Activated naive CD4-positive, alpha-beta T cell treated with Interleukin-2 at 50 U/mL for 16 hours (primary cell): ENCODE data around the gene MFSD6L.
"Not testable (repeated sequence)": the region's sequence is repeated elsewhere in the genome, so short reads cannot be mapped to it uniquely, and the experiment has no call there.

ENCODE experiments used
- DNase-seq: peaks from one replicate; pipeline ENCODE4 v3.0.0-alpha.2; 2020

The MFSD6L gene

DNA sequence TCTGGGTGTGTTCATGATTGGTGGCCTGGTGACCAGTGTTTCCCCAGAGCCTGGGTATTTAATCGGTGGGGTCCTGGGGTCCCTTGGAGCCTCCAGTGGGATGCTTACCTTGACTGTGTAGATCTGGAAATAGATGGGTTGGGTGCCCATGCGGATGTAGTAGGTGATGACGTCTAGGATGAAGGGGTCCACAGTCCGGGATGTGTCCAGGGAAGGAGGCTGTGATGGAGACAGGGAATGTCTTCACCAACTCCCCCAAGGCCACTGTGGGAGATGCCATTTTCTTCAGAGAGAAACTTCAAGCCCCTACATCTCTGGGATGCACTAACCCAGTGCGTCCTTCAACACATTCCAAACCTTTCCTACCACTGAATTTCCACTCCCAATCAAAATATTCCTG lies 24.1 kb upstream of the MFSD6L start:
- no peak for DNase-seq

DNA sequence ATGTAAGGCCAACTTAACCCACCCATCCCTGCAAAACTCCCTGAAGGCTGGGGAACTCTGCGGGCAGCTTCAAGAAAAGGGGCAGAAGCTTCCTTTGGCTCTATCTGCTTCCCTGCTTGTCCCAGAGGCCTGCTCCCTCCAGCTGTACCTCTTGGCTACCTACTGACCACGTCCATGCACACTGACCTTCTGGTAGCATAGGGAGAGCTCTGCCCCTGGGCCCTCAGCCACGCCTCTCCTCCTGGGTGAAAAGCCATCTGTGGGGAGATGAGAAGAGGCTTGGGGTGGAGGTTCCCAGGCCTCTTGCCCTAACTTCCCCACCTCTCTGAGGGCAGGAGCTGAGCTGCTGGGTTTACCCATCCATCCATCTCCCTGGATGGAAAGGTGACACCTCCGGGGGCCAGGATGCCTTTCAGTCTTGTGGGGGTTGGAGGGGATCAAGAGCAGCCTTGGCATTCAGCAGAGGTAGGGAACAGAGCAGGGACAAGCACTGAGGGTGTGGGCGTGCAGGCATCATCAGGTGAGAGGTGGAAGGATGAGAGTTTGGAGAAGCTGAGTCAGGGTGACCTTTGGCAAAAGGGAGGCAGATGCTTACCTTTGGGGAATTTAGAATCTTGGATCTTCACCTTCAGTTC lies 23.4 kb upstream of the MFSD6L start:
- DNase-seq: no peak

DNA sequence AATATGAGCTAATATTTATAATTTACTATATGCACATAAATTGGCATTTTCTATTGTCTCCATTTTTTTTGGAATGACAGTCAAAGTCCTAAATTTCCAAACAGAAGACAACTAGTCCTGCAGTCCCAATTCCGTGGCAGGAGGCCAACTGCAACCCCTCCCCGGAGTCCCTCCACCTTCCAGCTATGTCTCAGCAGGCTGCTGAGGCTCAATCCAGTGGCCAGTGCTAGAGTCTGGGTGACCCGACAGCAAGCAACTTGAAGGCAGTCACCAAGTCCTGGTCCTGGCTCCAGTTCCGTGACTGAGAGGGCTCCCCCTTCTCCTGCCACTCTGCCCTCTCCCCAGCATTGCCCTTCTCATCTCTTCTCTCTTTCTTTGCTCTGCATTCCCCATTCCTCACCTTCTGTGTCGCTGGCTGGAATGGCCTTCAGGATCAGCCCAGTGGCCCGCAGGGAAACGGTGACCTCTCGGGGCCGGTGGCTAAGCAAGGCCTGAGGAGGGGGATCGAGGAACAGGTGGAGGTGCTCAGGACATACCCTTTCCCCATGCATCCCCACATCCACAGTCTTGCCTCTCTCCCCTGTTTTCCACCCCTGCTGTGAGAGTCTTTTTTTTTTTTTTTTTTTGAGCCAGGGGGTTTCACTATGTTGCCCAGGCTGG lies 22.4 kb upstream of the MFSD6L start:
- no peak for DNase-seq

DNA sequence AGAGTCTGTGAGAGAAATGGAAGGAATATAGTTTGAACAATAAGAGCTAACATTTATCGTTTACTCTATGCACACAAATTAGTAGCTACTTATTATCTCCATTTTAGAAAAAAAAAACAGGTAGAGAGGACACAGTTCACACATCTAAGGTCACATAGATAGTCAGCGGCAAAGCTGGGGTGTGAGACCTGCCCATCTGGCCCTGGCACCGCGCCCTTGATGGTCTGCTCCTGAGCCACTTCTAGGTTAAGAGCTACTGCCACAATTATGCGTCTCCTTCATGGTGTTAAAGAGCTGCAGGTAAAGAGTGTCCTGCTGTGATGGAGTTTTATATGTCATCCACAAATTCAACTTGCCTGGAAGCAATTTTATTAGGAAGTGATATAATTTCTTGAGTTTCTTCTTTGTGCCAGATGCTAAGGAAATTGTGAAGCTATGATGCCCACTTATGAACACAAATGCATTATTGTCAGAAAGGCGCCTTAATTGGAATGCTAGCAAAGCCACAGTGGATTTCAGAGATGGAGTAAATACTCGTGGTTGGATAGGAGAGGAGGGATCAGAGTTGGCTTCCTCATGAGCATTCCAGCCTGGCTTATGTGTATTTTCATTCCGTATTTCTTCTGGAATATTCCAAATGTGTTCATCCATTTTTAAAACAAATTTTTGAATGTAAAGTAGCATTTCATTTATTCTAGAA lies 21.3 kb upstream of the MFSD6L start:
- DNase-seq: no peak

DNA sequence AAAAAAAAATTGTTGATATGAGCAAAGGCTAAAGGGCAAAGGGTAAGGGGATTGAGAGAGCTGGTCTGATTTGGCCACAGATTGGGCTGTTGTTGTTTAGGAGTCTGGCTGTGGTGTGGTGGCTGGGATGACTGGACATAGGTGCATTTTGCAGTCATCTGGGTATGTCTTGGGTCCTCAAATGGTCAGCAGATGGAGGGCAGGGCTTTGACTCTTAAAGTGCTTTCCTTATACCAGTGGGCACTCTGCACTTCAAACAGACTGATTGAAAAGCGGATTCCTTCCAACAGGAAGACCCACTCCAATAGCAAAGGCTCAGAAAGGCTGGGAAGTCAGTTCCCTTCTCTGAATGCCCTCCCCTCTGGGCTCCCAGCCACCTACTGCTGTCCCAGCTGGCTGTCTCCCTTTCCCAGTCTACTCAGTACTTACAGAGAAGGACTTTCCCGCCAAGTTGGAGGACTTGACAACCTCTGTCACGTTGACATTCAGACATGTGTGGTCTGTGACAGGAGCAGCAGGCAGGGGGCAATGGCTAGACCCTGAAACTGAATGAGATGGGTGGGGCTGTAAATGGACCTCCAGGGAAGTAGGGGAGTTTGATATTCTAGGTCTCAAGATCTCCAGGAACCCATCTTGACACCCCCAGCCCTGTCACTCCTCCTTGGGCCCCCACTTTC lies 19.6 kb upstream of the MFSD6L start:
- DNase-seq: no peak

DNA sequence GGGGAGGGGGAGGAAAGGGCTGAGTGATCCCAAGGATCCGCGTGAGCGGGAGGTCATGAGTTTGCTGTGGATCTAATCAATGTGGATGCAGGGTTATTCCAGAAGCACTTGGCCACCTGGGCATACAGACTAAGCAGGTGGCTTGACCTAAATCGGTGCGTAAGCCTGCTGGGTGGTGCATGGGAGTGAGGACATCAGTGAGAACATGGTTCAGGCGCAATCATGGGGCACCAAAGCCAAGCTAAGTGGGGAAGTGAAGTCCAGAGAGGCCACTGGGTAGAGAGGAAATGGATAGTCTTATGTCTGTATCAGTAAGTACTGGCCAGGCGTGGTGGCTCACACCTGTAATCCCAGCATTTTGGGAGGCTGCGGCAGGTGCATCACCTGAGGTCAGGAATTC lies 18.9 kb upstream of the MFSD6L start:
- DNase-seq: no peak

DNA sequence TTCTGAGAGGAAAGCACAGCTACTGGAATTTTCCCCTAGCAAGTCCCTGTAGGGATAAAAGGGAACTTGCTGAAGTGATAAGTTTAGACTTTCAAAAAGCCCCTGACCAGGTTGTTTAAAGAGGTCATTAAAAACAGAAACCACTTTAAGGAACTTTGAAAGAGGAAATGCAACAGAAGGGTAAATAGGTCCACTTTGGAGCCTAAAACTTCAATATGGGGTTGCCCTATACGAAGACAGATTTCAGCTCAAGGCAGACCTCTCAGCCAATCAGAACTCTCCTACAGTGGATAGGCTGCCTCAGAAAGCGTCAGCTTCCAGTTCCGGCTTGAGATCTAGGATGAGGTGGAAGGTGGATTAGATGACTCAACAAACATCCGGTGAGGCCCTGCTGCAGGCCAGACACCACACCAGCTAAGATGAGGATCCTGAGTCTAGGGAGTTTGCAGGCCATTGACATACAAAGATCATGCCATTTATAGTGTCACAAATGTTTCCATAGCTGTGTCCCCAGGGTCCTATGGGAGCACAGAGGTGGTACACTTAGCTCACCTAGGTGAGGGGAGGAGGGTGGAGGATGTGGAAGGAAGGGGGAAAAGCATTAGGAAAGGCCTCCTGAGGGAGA lies 7.9 kb upstream of the MFSD6L start:
- DNase-seq: no peak

DNA sequence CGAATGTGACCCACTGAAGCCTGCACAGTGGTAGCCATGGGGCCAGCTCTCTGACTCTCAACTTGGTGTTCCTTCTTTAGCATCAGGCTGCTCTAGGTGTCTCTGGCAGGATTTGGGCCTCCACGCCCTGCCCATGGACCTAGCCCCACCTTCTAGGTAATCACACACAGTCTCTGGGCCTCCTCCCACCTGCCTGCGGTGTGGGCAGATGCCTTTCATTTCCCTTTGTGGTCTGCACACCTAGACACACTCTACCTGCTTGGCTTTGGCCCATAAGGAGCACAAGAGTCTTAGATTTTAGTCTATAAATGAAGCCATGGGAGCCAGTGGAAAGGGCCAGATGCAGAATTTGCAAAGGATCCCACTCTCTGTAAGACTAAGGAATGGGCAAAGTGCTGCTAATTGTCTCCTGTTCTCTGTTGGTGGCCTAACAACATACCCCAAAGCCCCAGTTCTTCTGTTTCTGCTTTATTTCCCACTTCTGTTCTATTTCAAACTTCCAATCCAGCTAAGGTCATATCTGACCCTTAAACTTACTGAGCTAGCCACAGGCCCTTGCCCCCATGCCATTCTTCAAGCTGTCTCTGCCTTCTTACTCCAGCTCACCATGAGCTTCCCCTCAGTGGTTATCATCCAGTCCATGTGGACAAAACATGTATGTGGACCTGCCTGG lies 7.2 kb upstream of the MFSD6L start:
- no peak for DNase-seq

DNA sequence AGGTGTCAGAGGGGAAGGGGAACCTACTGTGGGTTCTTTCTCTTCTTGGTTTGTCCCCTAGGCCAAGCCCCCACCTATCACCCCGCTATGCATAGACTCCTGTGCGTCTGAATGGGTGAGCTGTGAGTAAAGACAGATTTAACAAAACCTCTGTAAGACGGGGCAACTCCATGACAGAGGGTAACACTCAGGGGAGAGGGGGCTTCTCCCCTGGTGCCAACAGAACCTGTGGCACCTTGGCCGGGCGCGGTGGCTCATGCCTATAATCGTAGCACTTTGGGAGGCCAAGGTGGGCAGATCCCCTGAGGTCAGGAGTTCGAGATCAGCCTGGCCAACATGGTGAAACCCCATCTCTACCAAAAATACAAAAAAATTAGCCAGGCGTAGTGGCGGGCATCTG lies 6.2 kb upstream of the MFSD6L start:
- not testable (repeated sequence) for DNase-seq

DNA sequence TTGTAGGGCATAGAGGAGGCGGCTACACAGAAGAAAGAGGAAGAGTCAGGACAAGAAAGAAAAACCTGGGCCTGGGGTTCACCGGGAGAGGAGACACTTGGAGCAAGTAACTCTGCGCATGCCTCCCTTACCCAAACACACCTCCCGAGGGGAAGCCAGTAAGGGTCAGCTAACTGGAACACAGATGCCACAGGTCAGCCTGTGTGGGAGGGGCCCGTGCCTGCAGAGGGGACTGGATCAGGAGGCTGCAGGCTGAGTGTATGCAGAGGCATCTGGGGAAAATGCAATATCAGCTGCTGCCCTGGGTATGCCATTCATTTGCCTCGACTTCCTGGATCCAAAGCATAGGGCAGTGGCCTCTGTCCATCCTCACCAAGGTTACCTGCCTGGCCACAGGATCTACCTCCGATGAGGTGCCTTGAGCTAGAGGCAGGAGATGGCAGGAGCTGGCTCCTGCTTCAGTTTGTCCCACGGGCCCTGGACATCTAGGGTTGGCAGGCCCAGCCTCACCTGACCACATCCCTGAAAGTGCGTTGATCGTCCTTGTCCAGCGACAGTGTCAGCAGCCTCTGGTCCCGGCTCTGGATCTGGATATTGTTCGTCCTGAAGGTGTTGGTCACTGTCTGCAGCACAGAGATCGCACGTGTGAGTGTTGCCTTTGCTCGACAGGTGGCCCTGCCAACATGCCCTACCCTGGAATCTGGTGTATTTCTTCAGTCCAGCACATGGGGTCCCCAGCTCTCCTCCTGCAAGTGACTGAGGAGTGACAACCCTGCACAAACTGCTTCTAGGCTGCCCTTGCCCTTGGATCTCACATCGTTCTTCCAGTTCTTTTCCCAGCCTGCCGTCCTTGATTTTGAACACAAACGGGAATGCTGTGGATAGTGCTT lies 4.6 kb upstream of the MFSD6L start:
- no peak for DNase-seq

DNA sequence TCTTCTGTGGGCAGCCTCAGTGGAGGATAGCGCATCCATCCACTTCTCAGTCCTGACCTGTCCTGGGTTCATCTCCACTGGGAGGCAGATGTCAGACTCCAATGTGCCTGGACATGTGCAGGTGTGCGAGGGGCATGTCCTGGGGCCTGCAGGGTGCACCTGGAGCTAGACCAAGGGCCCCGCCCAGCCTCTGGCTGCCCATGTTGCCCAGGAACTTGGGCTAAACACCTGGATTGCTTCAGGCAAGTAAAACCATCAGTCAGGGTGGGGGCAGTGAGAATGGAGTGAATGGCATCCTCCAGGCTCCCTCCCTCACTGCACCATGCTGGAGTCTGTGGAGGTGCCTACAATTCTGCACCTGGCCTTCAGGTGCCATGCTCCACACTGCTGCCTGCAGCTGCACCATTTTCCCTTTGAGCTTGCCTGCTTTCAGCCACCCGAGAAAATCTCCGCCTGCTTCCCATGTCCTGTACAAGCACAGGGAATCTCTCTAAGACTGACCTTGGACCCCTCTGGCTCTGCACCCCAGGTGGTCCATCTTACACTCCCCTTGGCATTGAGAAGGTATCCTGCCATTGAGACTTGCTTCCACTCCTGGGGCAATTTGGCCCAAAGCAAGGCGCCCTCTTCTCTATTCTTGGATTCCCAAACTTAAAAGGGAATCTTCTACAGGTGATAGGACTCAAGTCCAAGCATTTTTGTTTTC lies 2.1 kb upstream of the MFSD6L start:
- no peak for DNase-seq

DNA sequence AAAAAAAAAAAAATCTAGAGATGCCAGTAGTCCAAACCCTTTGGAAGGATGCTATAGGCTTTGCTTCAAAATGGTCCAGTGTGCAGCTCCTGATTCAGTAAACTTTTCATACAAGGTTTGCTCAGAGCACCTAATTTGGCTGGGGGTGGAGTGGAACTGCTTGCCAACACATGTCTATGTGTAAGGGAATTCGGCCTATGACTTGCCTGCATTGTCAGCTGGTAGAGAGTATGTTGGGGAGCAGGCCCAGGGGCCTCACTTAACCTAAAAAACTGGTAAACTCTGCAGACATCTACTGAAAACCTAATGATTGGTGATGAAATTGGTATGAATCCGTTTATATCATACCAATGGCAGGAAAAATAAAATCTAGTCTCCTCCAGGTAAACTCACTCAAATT lies 1.5 kb upstream of the MFSD6L start:
- DNase-seq: no peak

DNA sequence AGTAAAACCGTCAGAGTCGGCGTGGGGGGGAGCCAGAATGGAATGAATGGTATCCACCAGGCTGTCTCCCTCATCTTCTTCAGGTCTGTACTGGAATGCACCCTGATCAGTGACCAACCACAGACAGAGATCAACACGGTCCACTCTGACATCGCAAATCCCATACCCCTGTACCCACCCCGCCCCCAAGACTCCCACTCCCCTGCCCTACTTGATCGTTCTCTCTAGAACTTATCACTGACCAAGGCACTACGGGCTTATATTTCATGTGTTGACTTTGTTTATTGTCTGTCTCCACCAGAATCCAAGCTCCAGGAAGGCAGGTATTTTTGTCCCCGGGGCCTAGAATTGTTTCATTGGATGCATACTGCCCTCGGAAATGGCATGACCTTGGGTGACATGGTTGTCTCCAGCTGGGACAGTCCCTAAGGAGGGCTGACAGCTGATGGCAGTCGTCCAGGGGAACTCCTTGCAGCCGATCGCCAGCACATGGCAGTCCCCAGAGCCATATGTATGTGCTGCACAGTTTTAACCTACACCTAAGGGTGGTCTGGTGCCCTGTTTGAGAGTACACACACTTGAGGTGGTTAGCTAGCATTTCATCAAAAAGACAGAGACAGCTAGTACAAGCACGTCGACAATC lies 526 bp upstream of the MFSD6L start:
- DNase-seq: no peak

DNA sequence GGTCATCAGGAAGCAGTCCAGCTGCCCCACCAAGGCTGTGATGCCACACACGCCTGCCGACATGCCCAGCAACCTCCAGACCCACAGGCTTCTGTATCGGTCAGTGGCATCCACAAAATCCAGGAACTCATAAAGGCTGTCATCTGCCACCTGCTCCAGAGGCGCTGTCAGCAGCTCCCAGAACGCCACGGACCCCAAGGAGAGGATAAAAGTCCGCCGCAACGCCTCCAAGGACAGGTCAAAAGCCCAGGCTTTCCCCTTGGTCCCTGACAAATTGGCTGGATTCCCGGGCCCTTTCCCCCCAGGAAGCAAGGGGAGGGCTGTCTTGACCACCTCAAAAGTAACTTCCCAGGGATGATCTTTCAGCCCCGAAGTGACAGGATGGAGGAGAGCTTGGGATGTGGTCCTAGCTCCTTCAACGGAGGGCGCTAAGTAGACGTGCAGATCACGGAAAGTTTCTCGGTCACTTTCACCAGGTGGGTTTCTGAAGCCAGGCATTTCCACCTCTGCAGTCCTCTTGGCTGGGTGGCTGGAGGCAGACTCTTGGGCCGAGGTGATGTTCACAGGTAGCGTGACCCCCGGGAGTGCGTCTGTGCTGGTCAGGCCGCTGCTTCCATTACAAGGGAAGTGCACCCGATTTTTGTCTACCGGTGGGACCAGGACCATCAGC lies 854 bp downstream of the MFSD6L start:
- DNase-seq: no peak

DNA sequence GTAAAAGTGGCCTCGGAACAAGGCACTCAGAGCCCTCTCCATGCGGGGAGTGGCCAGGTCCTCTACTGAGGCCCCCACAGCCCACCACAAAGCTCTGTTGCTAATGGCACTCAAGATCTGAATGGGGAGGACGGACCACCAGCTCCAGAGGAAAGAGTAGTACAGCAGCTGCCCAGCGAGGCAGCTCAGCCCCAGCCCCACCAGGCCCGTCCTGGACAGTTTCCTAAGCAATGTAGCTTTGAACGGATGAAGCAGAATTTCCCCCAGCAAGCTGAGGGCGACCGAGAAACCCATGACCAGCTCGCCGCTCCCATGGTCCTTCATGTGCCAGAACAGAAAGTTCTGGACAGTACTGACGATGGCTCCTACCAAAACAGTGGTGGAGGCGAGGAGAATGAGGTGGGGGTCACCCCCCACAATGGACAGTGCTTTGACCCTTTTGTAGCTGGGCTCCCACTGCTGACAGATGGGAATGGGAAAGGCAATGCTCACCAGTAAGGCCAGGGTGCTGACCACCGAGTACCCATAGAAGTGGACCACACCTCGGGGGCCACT lies 1.5 kb downstream of the MFSD6L start:
- DNase-seq: no peak

DNA sequence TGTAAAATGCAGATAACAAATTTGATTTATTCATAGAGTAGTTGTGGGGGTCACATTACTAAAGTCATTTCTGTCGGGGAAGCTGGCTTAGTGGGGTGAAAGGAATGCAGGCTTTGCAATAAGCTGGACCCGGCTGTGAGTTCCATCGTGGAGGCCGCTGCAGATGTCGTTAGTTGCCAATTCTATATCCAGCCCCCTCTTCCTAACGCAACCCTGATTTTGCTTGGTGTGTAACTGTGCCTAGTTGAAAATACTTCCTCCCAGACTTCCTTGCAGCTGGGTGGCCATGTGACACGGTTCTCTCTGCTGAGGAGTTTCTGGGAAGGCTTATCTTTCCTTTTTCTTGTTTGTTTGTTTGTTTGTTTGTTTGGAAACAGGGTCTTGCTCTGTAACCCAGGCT lies 4.5 kb downstream of the MFSD6L start:
- no peak for DNase-seq

DNA sequence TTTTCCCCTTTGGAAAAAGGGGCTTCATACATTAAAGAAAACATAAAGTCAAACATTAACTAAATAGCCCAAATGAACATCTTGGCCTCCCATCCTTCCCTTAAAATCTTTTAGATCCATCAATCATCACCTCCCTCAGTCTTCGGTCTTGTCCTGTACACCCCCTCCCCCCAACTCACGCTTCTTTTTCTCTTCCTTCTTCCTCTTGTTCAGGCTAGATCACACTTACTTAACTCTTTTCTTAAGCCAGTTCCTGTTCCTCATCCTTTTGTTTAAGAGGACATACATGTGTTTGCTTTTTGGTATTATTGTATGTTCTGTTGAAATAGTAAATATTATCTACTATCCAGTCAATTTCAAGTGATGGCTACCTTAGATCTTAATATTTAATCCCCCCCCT lies 5.5 kb downstream of the MFSD6L start:
- no peak for DNase-seq

DNA sequence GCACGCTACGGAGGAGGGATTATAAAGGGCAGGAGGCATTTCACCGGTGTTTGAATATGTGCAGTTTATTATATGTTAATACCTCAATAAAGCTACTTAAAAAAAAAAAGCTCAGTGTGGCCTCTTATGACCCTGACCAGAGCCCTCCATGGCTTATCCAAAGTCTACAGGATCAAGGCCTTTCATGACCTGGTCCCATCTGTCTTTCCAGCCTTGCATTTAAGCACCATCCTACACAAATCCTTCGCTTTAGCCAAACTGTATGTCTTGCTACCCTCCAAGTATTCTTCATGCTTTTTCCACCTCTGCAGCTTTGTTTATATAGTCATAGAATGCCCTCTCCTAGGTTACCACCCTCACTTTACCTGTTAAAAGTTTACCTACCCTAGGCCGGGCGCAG lies 6.5 kb downstream of the MFSD6L start:
- DNase-seq: no peak

DNA sequence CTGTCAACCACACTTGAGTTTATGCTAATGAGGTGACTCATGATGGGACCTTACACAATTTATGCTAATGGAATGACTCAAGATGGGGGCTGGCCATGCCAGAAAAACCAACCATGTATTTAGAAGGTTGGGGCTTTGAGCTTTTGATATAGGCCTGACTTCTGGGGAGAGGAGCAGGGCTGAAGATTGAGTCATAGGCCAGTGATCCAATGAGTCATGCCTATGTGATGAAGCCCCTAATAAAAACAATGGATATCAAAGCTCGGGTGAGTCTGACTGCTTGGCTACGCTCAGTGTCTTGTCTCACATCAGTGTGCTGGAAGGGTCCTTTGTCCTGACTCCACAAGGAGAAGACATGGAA lies 7.3 kb downstream of the MFSD6L start:
- DNase-seq: no peak
